A549 (cell line): ENCODE data around the gene AGBL4. TPM values are rescaled to one million over a fixed set of nuclear protein-coding genes. Genes with fewer than 3 reads are reported as not detected.

ENCODE experiments used
- ATAC-seq, 2 experiments: fragments of 200-7000 bp in 1 of 2; fragments of >200 bp in 1 of 2; cut with Nextera tagmentation in 1 of 2; cut with Tn5 transposase in 1 of 2; 3 replicates each; pipeline versions ENCODE4 v1.8.0 to v1.9.1; 2018 to 2020; ENCODE audit warnings: mild to moderate bottlenecking in 1 of 2, moderate library complexity in 1 of 2
- CTCF ChIA-PET: fragments of 300-600 bp; sonication (Branson Sonifier 250); formaldehyde crosslinking; extraction: SDS; loops from one replicate; lab custom pipeline; 2021; ENCODE audit warnings: antibody characterized with exemption, inconsistent platforms; lab: Yijun Ruan, JAX
- POLR2A ChIA-PET: fragments of 350-600 bp; formaldehyde crosslinking; extraction: SDS; loops from one replicate; lab custom pipeline; 2021; ENCODE audit warnings: antibody characterized with exemption, inconsistent platforms; lab: Yijun Ruan, JAX
- DNase-seq, 2 experiments: peaks; one replicate each; pipeline versions ENCODE4 v3.0.0 to v3.0.0-alpha.2; 2011 to 2016; ENCODE audit warnings: low read depth in 1 of 2, low spot score in 1 of 2
- FAIRE-seq: peaks from 2 replicates; lab custom pipeline; 2011; peaks lifted over from hg19 to GRCh38; lab: Jason Lieb, UNC
- H3K27ac ChIP-seq, 2 experiments: fragments of >200 bp; sonication (Bioruptor Twin); formaldehyde crosslinking; 3 replicates each; pipeline ENCODE4 v1.5.1; 2016 to 2017
- H3K4me1 ChIP-seq: fragments of >200 bp; sonication (Bioruptor Twin); formaldehyde crosslinking; 3 replicates; pipeline ENCODE4 v1.6.1; 2016
- H3K4me2 ChIP-seq: fragments of >200 bp; sonication (Bioruptor Twin); formaldehyde crosslinking; 3 replicates; pipeline ENCODE4 v1.6.1; 2016
- H3K4me3 ChIP-seq: fragments of >200 bp; sonication (Bioruptor Twin); formaldehyde crosslinking; 3 replicates; pipeline ENCODE4 v1.5.1; 2016
- H3K9me3 ChIP-seq: fragments of >200 bp; sonication (Bioruptor Twin); formaldehyde crosslinking; 3 replicates; pipeline ENCODE4 v1.6.1; 2016
- BCL3 ChIP-seq: fragments of >200 bp; sonication (Bioruptor Twin); formaldehyde crosslinking; IDR thresholded peaks from 3 replicates; pipeline ENCODE4 v1.6.1; 2016
- CEBPB ChIP-seq, 2 experiments: fragments of >200 bp in 1 of 2; sonication (Bioruptor Twin) in 1 of 2; formaldehyde crosslinking in 1 of 2; IDR thresholded peaks; 2 replicates each; pipeline ENCODE4 v1.6.1; 2012 to 2016
- ELK1 ChIP-seq: fragments of 150-350 bp; IDR thresholded peaks from 2 replicates; pipeline ENCODE4 v1.6.1; 2014; ENCODE audit warnings: low read depth, mild to moderate bottlenecking, low read length
- FOXS1 ChIP-seq: fragments of 250-450 bp; sonication (Bioruptor Pico); IDR thresholded peaks from 2 replicates; pipeline ENCODE4 v1.5.0; 2020; ENCODE audit warnings: mild to moderate bottlenecking, moderate library complexity
- HES2 ChIP-seq: fragments of >200 bp; sonication (Bioruptor Twin); formaldehyde crosslinking; IDR thresholded peaks from 2 replicates; pipeline ENCODE4 v1.6.1; 2016
- HEYL ChIP-seq: fragments of 250-450 bp; sonication (Bioruptor Pico); IDR thresholded peaks from 2 replicates; pipeline ENCODE4 v1.8.0; 2021; ENCODE audit warnings: mild to moderate bottlenecking, moderate library complexity
- HOXB13 ChIP-seq: fragments of 250-450 bp; sonication (Bioruptor Pico); IDR thresholded peaks from 2 replicates; pipeline ENCODE4 v1.5.0; 2020; ENCODE audit warnings: low read depth, mild to moderate bottlenecking, moderate library complexity
- JUNB ChIP-seq: fragments of >200 bp; sonication (Bioruptor Twin); formaldehyde crosslinking; IDR thresholded peaks from 2 replicates; pipeline ENCODE4 v1.6.1; 2016
- KDM5A ChIP-seq: fragments of 200-600 bp; sonication (generic); IDR thresholded peaks from 2 replicates; pipeline ENCODE4 v1.6.1; 2016; ENCODE audit warnings: antibody characterized with exemption, mild to moderate bottlenecking
- MAFK ChIP-seq: fragments of 450-650 bp; IDR thresholded peaks from 2 replicates; pipeline ENCODE4 v1.6.1; 2014; ENCODE audit not compliant: partially characterized antibody
- PBX3 ChIP-seq: IDR thresholded peaks from 2 replicates; pipeline ENCODE4 v1.6.1; 2012
- PHF8 ChIP-seq: fragments of 200-600 bp; sonication (generic); IDR thresholded peaks from 2 replicates; pipeline ENCODE4 v1.6.1; 2016; ENCODE audit warnings: low read depth, mild to moderate bottlenecking, antibody characterized with exemption, moderate library complexity, borderline replicate concordance
- REST ChIP-seq: fragments of 200-600 bp; sonication (generic); IDR thresholded peaks from 2 replicates; pipeline ENCODE4 v1.6.1; 2016; ENCODE audit warnings: antibody characterized with exemption, mild to moderate bottlenecking, moderate library complexity
- SMC3 ChIP-seq: fragments of >200 bp; sonication (Bioruptor Twin); formaldehyde crosslinking; IDR thresholded peaks from 3 replicates; pipeline ENCODE4 v1.6.1; 2018; ENCODE audit warnings: inconsistent platforms
- SREBF2 ChIP-seq: fragments of 450-650 bp; IDR thresholded peaks from 2 replicates; pipeline ENCODE4 v1.6.1; 2014; ENCODE audit warnings: mild to moderate bottlenecking, moderate library complexity
- USF2 ChIP-seq: fragments of 450-650 bp; IDR thresholded peaks from 2 replicates; pipeline ENCODE4 v1.6.1; 2014; ENCODE audit warnings: antibody characterized with exemption
- WGBS: methylation state at CpG from one replicate; pipeline ENCODE4 v1.1.6; 2017; ENCODE audit errors: missing lambda C conversion rate; 5-methylcytosine and 5-hydroxymethylcytosine counted together
- polyA plus RNA-seq, 4 experiments: library from polyadenylated mRNA; depleted of rRNA in 3 of 4; stranded (reverse); fragments of >200 nt; fragmentation: RNase III in 1 of 4; extraction: RNeasy Plus Mini Kit Qiagen cat#74134 plus additional on column Dnase treatment in 1 of 4; gene quantifications; 2 replicates in 3 of 4; 3 replicates in 1 of 4; pipeline ENCODE4 v1.2.3, GENCODE V29; 2011 to 2017

The AGBL4 gene
- polyA plus RNA-seq, 2 of the 4 experiments (the other 2 are of a cell fraction): not detected

GRCh38 chr1:48848035-48848434, 1175.7 kb downstream of the AGBL4 start:
- TF ChIP-seq REST: no peak

GRCh38 chr1:48846441-48846840, 1177.3 kb downstream of the AGBL4 start:
- ATAC-seq (no peak), DNase-seq (no peak), FAIRE-seq (no peak)
- Histone ChIP-seq H3K4me2 (no peak overlapping the region), H3K27ac (no peak overlapping the region), H3K4me1 (no peaks in the 10 kb centered on the region), H3K4me3 (no peak overlapping the region), H3K9me3 (no peaks in the 10 kb centered on the region)
- 53% methylated on average over 1 of the region's 1 CpG for WGBS
- POLR2A ChIA-PET: no interaction called here
- TF ChIP-seq BCL3 (no peak), SMC3 (no peak), HOXB13 (no peak), USF2 (no peak), PHF8 (no peak), CEBPB (IDR thresholded peaks at IDR 0.05) (no peak), KDM5A (no peak), JUNB (no peak), HEYL (CRISPR knock-in tag) (no peak), MAFK (no peak), HES2 (no peak), FOXS1 (CRISPR knock-in tag) (no peak)
- CTCF ChIA-PET: no interaction called here

More at GRCh38 chr1:48848035-48848434, 1175.7 kb downstream of the AGBL4 start:
- ChIA-PET POLR2A (no interaction called here), CTCF (no interaction called here)
- Histone ChIP-seq H3K4me3 (no peak overlapping the region), H3K4me2 (no peak overlapping the region), H3K4me1 (peaks cover 6% of the 10 kb centered on the region; the same call in 2 of the 3 replicates), H3K9me3 (no peaks in the 10 kb centered on the region), H3K27ac (no peak overlapping the region)
- DNase-seq (no peak), FAIRE-seq (no peak), ATAC-seq (no peak)
- 78% methylated on average over 2 of the region's 2 CpGs for WGBS

- Histone ChIP-seq H3K4me1 (no peaks in the 10 kb centered on the region), H3K4me3 (no peak overlapping the region), H3K27ac (no peak overlapping the region), H3K9me3 (no peaks in the 10 kb centered on the region), H3K4me2 (no peak overlapping the region)
- FAIRE-seq: no peak
- TF ChIP-seq PBX3 (no peak), SREBF2 (no peak), ELK1 (no peak)
- 32% methylated on average over 3 of the region's 3 CpGs for WGBS
- DNase-seq: no peak
- no peak for ATAC-seq
- POLR2A ChIA-PET: no interaction called here
- CTCF ChIA-PET: interaction anchor here (1.5 to 2.5 kb wide), 2 partner anchors 8 to 167 kb away, joined by 3 to 6 read pairs; no protein-coding TSS in a partner anchor
Measured at GRCh38 chr1:48844187-48844586, 1179.6 kb downstream of the AGBL4 start.
